Measurements from ENCODE around the gene OLFML2B.

Gene OLFML2B

DNA sequence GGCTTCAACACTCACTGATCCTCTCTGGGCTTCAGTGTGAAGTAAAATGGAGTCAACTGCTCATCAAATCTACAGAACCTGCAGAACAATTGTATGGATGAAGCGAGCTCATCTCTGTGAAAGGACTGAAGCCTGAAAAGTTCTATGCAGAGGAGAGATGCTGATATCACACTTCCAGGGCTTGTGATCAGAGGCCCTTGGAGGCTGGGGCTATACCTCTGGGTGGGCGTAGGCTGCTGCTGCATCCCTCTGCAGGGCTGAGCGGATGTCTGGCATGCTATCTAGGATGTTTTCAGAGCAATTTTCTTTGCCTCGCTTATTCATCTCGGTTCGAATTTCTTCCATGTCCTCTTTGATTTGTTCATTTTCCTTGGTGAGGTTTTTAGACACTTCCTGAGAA lies 17.6 kb downstream of the OLFML2B start:
- no peak for DNase-seq (ENCODE audit: low read depth in 2 of 2)

DNA sequence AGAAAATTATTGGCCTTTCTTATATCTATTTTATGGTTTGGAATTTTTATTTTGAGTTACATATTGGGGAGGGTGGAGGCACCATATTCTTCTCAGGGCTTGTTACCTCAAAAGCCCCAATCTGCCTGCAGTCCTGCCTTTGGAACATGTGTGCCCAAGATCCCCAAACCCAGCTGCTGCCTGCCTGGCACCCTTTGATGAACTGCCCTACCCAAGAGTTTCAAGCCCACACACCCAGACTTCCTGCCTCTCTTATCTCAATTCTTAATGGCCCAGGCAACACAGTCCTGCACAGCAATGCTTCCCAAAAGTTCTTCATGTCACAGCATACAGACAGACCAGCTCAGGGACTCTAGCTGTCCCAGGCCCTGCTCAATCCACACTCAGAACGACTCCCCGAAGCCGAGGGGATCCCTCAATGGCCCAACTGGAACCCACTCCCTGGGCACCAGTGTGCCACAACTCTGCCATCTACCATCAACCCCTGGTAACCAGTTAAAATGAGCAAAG lies 19.2 kb downstream of the OLFML2B start:
- DNase-seq (ENCODE audit: low read depth in 2 of 2), result no peak

DNA sequence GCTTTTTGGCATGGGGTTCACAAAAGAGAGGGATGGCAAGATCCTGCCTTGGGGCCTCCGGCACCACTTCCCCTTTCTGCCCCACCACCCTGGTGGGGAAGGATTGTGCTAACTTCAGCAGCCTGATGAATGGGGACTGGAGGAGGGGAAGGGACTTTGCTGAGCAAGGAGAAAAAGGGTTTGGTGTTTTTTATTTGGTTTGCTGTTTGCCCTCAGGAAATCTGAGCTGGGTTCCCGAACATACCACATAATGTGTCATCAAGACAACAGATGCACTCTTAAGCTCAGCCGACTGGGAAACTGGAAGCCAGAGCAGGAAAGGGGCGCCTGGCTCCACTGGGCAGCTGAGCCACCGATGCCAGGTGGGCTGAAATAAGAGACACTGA lies 19.8 kb downstream of the OLFML2B start:
- no peak for DNase-seq (ENCODE audit: low read depth in 2 of 2)

DNA sequence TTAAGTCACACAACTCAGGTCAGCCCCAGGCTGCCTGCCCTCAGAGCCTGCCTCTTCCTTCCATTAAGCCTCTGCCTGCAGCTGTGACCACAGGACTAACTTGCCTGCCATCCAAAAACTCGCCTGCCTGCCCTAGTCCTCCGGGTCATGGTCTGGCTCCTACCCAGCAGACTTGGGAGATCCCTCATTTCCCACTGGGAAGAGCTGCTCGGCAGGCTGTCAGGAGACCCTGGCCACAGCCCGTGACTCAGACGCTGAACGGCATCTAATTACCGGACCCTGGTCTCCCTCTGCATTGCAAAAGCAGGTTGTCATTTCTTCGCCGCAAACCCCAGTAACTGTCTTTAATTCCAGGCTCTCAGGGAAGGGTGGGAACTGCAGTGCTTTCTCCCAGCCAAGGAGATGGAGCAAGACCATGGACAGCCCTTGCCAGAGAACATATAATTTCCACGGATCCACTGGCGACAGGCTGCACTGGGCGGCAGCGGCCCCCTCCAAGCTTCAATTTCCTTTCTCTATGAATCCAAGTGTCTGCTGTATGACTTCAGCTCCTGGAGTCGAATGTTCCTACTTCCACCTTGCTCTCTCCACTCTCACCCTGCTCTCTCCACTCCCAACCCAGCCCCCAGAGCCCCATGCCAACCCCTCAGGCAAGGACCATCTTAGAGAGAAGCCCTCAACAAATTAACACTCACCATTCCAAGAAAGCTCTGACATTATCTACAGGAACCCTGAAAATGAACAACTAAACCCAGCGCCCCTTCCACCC lies 20.4 kb downstream of the OLFML2B start:
- no peak for DNase-seq (ENCODE audit: low read depth in 2 of 2)

DNA sequence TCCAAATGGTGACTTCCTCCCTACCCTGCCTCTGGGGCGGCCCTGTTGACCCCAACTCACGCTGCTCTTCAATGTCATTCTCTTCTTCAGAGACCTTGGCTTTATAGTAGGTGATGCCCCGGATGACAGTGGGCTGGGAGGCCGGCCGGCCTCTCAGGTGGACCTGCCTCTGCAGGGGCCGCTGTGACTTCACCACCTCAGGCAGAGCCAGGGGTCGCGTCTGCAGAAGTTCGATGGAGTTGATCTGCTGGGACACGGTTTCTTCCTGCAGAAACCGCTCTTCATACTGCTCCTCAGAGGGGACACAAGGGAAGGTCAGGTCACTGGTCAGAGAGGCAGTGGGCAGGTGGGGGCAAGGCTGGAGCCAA lies 23.6 kb downstream of the OLFML2B start:
- no peak for DNase-seq (ENCODE audit: low read depth in 2 of 2)

DNA sequence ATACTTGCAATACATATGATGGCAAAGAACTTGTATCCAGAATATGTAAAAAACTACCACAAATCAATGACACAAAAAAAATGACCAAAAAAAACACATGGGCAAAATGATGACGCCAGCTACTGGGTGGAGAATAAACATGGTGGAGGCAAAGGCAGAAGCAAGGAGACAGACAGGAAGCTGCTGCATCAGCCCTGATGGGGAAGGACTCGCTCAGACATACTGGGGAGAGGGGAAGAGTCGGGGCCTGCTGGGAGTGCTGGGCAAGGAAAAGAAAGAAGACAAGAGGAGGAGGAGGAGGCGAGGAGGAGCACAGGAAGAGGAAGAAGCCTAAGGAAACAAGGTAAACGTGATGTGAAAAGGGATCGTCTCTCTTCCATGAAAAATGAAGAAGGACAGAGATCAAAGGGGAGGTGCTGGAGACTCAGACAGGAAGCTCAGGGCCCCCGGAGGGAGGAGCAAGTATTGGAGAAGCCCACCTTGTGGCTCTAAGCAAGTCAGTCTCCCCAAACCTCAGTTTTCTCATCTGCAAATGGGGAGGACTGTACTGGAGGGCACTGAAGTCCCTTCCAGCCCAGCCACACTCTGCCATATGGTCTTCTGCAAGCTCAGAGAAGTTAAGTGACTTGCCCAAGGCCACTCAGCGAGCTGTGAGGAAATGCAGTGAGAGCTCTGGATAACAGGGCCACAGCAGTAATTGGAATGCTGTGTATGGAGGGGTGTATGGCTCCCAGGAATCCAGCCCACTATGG lies 24.2 kb downstream of the OLFML2B start:
- no peak for DNase-seq (ENCODE audit: low read depth in 2 of 2)

DNA sequence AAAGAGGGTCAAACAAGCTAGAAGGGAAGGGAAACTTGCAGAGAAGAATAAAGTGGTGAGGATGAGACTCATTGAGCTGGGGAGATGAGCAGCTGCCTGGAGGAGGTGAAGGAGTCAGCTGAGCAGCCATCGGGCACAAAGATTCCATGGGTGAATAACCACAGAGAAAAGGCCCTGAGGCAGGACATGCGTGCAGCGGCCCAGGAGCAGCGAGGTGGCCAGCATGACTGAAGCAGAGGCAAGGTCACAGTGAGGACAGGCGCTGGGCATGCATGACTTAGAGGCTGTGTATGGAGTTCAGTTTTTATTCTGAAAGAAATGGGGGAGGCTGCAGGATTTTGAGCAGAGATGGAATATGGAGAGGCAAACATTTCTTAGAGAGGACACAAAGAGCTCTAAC lies 24.9 kb downstream of the OLFML2B start:
- no peak for DNase-seq (ENCODE audit: low read depth in 2 of 2)

DNA sequence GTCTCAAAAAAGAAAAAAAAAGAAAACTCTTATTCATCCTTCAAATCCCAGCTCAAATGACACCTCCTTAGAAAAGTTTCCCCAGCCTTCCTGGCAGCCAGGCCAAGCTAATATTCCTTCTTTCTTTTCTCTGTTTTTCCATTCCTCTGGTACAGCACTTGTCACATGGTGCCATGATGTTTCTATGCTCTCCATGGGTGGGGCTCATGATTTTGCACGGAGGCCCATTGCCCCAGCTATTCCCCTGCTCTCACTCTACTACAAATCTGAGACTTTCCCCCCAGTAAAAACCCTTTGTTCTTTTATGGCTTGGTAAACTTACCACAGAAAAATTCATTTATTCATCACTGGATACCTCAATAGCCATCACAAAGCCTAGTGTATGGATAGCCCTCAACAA lies 26.5 kb downstream of the OLFML2B start:
- no peak for DNase-seq (ENCODE audit: low read depth in 2 of 2)

DNA sequence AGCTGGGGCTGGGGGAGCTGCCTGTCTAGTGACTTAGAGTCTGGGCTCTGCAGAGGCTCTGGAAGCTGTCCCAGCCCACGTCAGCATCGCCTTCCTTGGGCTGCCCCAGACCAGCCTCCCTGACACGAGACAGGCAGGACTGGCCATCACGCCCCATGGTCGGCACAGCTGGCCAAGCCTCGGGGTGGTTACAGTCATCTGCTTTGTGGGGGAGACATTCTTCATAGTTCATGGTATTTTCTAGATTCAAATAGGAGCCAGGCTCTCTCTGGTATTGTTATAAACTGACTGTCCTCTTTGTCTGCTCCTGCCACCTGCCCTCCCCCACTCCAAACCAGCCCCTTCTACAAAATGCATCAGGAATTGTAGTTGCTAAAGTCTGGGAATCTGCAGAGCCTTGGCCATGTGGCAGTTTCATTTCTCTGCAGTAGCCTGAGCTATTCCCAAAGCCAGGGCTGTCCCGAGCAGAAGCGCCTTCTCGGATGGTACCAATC lies 29.4 kb downstream of the OLFML2B start:
- DNase-seq (ENCODE audit: low read depth in 2 of 2), result no peak

DNA sequence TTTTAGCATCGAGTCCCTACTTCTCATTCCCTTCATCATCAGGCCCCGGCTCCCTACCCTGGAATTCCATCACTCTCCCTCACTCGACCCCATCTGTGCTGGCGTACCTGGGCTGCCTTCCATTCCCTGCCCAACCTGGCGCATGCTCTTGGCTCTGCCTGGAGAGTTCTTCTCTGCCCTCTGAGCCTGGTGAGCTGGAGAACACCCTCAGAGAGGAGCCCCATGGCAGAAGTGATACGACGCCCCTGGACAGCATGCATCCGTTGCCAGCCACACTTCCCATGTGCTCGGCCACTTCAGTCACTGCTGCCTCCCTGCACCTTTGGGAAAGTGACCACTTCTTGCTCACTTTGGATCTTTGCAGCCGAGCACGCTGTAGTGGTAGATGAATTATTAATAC lies 30.1 kb downstream of the OLFML2B start:
- DNase-seq (ENCODE audit: low read depth in 2 of 2), result no peak

DNA sequence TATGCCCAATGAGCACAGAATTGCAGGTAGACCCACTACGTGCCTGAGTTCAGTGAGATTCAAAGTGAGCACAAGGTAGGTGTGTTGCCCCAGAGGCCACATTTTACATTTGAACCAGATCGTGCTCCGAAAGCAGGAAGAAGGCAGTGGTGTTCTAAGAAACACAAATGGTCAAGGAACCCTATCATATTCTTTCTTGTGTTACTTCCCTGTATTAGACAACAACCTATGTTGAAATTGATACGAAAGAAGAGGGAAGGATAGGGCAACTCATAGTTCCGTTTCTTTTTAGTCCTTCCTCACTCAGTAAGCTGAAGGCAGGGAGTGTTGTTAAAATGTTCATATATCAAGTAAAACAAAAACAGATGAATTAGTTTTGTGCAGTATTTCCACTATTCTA lies 33.9 kb downstream of the OLFML2B start:
- no peak for DNase-seq (ENCODE audit: low read depth in 2 of 2)

DNA sequence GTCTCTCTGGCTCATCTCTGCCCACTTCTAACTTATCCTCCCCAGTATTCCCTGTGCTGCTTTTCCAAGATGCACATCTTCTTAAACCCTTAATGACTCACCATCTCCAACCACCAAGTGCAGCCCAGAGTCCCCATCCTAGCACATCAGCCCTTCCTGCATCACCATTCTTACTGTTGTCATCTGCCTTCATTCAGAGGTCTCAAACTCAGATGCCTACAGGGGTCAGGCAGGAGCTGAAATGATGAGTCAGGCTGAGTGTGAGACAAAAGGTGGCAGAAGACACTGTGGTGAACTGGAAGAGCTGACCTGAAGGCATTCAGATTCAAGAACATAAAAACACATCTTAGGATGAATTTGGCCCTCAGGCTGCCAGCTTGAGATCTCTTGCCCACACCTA lies 34.6 kb downstream of the OLFML2B start:
- no peak for DNase-seq (ENCODE audit: low read depth in 2 of 2)

DNA sequence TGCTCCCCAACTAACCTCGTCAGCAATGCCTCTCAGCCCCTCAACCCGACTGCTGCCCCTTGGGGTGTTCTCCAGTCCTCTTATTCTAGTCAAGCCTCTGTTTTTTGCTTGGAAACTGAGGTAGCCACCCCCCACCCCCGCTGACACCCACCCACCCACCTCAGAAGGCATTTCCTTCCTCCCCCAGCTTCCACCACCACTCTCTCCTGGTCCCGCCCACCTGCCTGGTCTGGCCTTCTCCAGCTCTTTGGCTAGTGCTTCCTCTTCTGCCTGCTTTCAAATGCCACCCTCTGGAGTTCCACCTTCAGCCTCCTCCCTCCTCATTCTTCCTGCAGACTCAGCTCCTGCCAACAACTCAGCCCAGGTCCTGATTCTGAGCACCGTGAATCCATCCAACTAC lies 35.3 kb downstream of the OLFML2B start:
- DNase-seq (ENCODE audit: low read depth in 2 of 2), result no peak

DNA sequence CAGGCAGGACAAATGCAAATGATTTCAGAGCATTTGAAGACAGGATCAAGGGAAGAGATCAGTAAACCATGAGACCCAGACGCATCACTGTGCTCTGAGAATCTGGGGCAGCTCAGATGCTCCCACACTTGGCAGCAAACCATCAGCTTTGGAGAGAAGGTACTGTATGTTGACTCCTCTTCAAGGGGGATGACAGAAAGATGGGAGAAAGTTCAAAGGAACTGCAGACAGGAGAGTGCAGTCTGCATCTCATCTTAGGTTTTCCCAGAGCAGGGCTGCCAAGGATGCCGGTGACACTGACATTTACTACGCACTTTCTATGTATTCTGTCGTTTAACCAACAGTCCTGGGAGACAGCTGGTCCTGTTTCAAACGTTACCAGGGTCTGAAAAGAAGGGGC lies 35.8 kb downstream of the OLFML2B start:
- DNase-seq (ENCODE audit: low read depth in 2 of 2), result no peak

DNA sequence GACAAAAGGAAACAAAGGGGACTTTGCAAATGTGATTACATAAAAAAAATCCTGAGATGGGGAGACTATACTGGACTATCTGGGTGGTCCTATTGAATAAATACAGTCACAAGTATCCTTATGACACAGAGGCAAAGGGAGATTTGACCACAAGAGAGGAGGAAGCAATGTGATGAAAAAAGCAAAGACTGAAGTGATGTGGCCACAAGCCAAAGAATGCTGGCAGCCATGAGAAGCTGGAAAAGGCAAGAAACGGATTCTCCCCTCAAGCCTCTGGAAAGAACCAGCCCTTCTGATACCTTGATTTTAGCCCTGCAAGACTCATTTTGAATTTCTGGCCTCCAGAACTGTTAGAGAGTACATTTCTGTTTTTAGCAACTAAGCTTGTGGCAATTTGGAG lies 36.4 kb downstream of the OLFML2B start:
- no peak for DNase-seq (ENCODE audit: low read depth in 2 of 2)

DNA sequence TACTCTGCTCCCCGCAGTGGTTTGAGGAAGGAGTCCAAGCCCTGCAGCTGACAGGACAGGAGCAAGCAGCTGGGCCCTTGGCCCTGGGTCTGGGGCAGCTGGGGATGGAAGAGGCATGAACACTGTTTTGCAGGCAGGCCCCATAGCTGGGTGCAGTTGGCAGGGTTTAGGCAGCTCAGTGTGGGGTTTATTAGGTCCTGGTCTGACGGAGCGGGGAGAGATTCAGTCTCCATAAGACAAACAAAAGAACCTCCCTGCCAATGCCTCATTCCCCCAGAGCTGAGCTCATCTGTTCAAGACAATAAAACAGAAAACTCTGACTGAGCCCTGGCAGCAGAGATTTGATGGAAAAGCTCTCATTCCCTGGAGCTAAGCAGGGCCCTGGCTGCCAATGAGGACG lies 37.3 kb downstream of the OLFML2B start:
- no peak for DNase-seq (ENCODE audit: low read depth in 2 of 2)

DNA sequence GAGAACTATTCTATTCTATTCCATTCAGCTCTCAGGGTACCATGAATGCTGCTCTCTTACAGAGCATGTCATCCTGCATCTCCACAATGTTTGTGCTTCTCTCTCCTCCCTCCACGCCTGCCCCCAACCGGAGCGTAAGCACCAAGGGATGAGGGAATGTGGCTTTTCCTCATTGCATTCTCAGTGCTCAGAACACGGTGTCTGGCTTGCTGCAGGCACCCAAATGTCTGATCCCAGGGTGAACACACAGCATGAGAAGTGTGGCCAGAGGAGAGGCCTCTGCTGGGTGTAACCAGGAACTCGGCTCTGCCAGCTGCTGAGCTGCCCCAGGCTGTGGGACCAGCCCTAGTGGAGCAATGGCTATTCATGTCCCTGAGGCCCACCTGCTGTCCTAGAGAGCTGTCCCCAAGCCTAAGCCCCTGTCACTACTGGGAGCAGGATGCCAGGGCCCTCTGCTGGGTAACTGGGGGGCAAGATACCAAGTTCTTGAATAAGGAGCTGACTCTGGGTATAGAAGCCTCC lies 38.3 kb downstream of the OLFML2B start:
- no peak for DNase-seq (ENCODE audit: low read depth in 2 of 2)

DNA sequence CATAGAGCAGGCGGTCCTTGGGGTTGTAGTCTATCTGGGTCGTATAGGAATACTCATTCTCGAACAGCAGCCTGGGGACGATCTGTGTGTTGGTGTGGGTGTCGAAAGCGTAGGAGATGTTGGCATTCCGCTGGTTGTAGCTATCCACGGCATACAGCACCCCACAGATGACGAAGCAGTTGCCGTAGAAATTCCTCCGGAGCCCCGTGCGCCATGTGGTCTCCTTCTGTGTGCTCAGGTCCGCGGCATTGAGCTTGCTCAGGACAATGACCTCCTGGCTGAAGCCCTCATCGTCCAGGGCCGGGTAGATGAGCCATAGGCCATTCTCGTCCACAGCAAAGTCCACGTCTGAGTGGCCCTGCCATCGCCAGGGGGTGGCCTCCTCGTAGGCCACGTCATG lies 39.9 kb downstream of the OLFML2B start:
- DNase-seq (ENCODE audit: low read depth in 2 of 2), result no peak

DNA sequence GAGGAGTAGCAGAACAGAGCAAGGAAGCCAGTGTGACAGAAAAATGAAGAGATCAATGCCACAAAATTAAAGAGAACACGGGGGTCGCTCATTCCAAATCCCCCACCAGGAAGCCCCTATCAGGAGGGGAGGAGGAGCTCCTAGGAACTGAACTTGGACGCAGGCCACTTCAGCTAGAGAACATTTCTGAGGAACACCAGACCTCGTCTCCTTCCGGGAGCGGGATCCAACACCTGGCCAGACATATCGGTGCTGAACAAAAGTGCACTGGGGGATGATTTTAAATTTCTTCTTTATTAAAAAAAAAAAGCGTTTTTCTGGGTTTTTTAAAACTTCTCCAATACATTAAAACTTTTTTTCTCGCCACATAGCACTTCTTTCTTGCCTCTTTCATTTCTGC lies 40.8 kb downstream of the OLFML2B start:
- no peak for DNase-seq (ENCODE audit: low read depth in 2 of 2)

DNA sequence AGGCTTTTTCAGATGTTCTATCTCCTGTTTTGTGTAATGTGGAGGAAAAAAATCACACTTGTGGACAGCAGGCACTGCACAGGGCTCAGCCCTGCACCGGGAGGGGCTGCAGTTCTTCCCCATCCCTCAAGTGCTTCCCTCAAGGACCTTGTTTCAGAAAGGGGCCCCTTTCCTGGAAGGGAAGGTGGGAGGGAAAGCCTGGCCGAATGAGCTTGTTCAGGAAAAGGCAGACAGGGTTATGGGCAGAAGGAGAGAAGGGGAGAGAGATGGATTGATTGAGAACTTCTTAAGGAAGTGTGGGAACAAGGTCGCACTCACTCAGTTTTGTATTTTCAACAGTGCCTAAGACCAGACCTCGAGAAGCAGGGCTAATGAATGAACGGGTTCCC lies 41.2 kb downstream of the OLFML2B start:
- no peak for DNase-seq (ENCODE audit: low read depth in 2 of 2)

DNA sequence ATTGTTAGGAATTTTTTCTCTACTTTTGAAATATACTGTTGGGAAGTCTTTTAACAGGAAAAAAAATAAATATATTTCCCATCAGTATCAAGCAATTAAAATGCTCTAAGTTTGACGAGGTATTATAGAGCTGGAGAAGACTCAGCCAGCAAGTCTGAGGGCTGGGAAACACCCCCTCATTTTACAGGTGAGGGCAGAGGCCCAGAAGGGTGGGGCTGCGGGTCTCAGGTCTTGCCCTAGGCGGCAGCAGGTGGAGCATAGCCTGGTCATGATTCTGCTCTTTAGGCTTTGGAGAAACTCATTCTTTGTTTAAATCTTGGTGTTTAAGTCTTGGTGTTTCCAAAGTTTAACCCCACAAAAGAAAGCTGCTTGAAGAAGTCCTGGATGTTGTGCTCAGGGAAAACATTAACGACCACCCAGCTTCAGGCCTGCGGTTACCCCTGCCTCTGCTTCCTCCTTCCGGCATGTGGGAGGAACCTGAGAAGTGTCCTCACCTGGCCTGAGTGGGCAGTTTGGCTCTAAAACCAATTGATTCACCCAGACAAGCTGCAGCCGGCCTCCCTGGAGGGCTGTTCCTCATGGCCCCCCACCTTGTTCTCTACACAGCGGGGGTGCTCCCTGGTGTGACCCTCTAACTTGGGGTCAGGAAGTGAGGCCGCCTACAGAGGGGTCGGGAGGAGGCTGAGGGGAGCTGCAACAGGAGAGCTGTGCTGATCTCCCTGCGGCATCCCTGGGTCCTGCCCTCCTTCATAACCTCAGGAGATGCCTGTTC lies 41.7 kb downstream of the OLFML2B start:
- no peak for DNase-seq (ENCODE audit: low read depth in 2 of 2)

DNA sequence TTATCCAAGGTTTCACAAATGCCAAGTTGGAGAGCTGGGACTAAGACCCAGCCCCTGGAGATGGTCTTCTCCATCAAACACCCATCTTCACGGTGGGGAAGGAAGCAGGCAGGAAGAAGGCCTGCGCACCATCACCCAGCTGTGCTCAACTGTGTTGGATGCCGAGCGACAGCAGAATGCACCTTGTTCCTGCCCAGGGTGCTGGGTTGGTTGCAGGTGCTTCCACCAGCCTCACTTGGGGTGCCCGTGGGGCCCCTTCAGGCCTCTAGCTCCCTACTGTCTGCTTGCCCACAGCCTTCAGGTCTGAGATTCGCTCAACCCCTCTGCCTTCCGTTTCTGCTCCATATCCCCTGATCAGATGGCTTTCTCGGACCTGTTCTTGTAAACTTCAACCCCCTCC lies 42.5 kb downstream of the OLFML2B start:
- no peak for DNase-seq (ENCODE audit: low read depth in 2 of 2)

All from stimulated activated CD8-positive, alpha-beta memory T cell treated with anti-CD3 and anti-CD28 coated beads, Interleukin-7, amount 100 ng/mL, for 1 hour (primary cell).